ENCODE measurements around the gene PROB1.

DNA sequence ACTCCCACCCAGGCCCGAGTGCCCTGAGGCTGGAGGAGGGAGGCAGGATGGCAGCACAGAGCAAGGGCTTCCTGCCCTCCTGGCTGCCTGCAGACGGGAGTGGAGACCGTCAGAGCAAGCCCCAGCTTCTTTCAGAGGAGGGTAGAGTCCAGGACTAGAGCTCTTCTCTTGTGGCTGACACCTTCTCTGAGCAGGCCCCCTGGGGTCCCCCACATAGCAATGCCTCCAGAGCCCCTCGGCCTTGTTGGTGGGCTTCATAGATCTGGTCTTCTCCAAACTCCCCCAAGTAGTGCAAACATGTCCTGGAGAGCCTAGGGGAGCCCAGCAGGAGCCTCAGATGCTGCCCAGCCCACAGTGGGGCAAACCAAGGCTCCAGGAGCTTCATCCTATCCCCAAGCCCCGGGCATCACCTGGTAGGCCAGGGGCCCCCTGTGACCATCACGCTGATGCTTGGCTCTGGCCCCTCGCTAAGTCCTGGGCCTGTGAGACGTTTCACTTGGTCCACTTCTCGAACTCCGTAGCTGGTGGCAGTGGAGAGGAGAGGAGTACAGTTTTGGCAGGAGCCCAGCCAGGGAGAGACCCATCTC is 7.2 kb downstream of the PROB1 start:
- no peak for TF ChIP-seq EZH2 (IDR thresholded peaks at IDR 0.05; ENCODE audit: insufficient read depth, poor library complexity, severe bottlenecking)
- TF ChIP-seq EZH2phosphoT487 (IDR thresholded peaks at IDR 0.05; ENCODE audit: insufficient read depth, low read depth): no peak
